ENCODE data around the gene FGD5.
A peak's percentile ranks its signal among the peaks of the same experiment; 100 is the strongest.

The FGD5 gene

GRCh38 chr3:14959359-14959943, 140.7 kb downstream of the FGD5 start:
- no peaks in the 10 kb centered on the region for H3K27me3 ChIP-seq (replicated peaks; ENCODE audit: control insufficient read depth, insufficient read depth, low read length, poor library complexity, severe bottlenecking)
- H3K9me3 ChIP-seq (ENCODE audit: control insufficient read depth, low read length), result no peaks in the 10 kb centered on the region
- no peaks in the 10 kb centered on the region for H3K4me1 ChIP-seq (ENCODE audit: control insufficient read depth, insufficient read depth, low read length, poor library complexity, severe bottlenecking)
- DNase-seq, result no peak
- peaks cover 5% of the 10 kb centered on the region for H3K36me3 ChIP-seq (ENCODE audit: control insufficient read depth, insufficient read depth, low read length)
- H3K4me3 ChIP-seq (ENCODE audit: insufficient read depth, low read depth, low read length, poor library complexity, severe bottlenecking), result peak overlapping the region; percentile 33
- peak overlapping the region; percentile 8 for H3K27ac ChIP-seq (ENCODE audit: insufficient read depth, low read length, poor library complexity, severe bottlenecking)

DNA sequence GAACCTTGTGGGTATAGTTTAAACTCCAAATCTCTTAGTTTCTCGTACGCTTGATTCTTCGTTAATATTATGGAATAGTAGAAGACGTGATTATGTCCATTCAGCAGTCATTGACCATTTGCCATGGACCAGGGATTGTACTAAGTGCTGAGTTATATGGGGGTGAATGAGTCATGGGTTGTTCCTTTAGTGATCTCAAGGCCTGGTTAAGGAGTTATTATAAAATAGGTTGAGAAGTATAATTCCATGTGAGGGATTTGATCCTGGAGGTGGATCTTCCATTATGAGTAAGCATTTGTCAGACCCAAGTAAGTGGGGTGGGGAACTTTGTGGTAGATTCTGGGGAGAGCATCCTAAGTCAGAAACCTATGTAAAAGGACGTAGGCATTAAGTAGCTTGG, 144.0 kb downstream of the FGD5 start:
- Histone ChIP-seq H3K4me1 (ENCODE audit: control insufficient read depth, insufficient read depth, low read length, poor library complexity, severe bottlenecking) (no peaks in the 10 kb centered on the region), H3K27me3 (replicated peaks; ENCODE audit: control insufficient read depth, insufficient read depth, low read length, poor library complexity, severe bottlenecking) (no peaks in the 10 kb centered on the region), H3K27ac (ENCODE audit: insufficient read depth, low read length, poor library complexity, severe bottlenecking) (no peak overlapping the region), H3K9me3 (ENCODE audit: control insufficient read depth, low read length) (no peaks in the 10 kb centered on the region), H3K4me3 (ENCODE audit: insufficient read depth, low read depth, low read length, poor library complexity, severe bottlenecking) (no peak overlapping the region), H3K36me3 (ENCODE audit: control insufficient read depth, insufficient read depth, low read length) (peaks cover 5% of the 10 kb centered on the region)
- DNase-seq, result no peak

GRCh38 chr3:14967285-14967684, 148.5 kb downstream of the FGD5 start:
- Histone ChIP-seq H3K4me1 (ENCODE audit: control insufficient read depth, insufficient read depth, low read length, poor library complexity, severe bottlenecking) (no peaks in the 10 kb centered on the region), H3K36me3 (ENCODE audit: control insufficient read depth, insufficient read depth, low read length) (peaks cover 6% of the 10 kb centered on the region), H3K9me3 (ENCODE audit: control insufficient read depth, low read length) (no peaks in the 10 kb centered on the region), H3K4me3 (ENCODE audit: insufficient read depth, low read depth, low read length, poor library complexity, severe bottlenecking) (no peak overlapping the region), H3K27ac (ENCODE audit: insufficient read depth, low read length, poor library complexity, severe bottlenecking) (no peak overlapping the region), H3K27me3 (replicated peaks; ENCODE audit: control insufficient read depth, insufficient read depth, low read length, poor library complexity, severe bottlenecking) (no peaks in the 10 kb centered on the region)
- DNase-seq, result no peak

- Histone ChIP-seq H3K4me3 (ENCODE audit: insufficient read depth, low read depth, low read length, poor library complexity, severe bottlenecking) (no peak overlapping the region), H3K4me1 (ENCODE audit: control insufficient read depth, insufficient read depth, low read length, poor library complexity, severe bottlenecking) (no peaks in the 10 kb centered on the region), H3K27ac (ENCODE audit: insufficient read depth, low read length, poor library complexity, severe bottlenecking) (no peak overlapping the region), H3K9me3 (ENCODE audit: control insufficient read depth, low read length) (no peaks in the 10 kb centered on the region), H3K36me3 (ENCODE audit: control insufficient read depth, insufficient read depth, low read length) (peaks cover 15% of the 10 kb centered on the region), H3K27me3 (replicated peaks; ENCODE audit: control insufficient read depth, insufficient read depth, low read length, poor library complexity, severe bottlenecking) (no peaks in the 10 kb centered on the region)
- DNase-seq, result no peak
Measured at GRCh38 chr3:14969671-14970070, 150.9 kb downstream of the FGD5 start.

DNA sequence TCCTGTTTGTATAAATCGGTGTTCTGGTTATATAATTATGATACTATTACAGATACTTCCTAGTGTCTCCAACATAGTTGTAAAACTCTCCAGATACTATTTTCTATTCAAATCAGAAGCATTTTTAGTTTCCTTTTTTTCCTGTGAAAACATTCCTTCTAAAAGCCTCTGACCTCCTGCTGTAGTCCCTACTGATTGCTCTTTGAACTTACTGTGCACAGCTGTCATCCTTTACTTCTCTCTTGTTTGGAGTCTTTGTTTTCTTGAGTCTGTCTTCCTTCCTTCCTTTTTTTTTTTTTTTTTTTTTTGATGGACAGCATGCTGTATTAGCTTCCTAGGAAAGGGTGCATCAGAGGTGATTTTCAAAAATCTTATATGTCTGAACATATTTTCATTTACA, 157.6 kb downstream of the FGD5 start:
- DNase-seq, result no peak
- H3K27me3 ChIP-seq (replicated peaks; ENCODE audit: control insufficient read depth, insufficient read depth, low read length, poor library complexity, severe bottlenecking), result no peaks in the 10 kb centered on the region
- H3K4me3 ChIP-seq (ENCODE audit: insufficient read depth, low read depth, low read length, poor library complexity, severe bottlenecking), result no peak overlapping the region
- H3K9me3 ChIP-seq (ENCODE audit: control insufficient read depth, low read length), result no peaks in the 10 kb centered on the region
- H3K36me3 ChIP-seq (ENCODE audit: control insufficient read depth, insufficient read depth, low read length), result peaks cover 18% of the 10 kb centered on the region
- no peaks in the 10 kb centered on the region for H3K4me1 ChIP-seq (ENCODE audit: control insufficient read depth, insufficient read depth, low read length, poor library complexity, severe bottlenecking)
- H3K27ac ChIP-seq (ENCODE audit: insufficient read depth, low read length, poor library complexity, severe bottlenecking), result no peak overlapping the region

- Histone ChIP-seq H3K9me3 (ENCODE audit: control insufficient read depth, low read length) (no peaks in the 10 kb centered on the region), H3K36me3 (ENCODE audit: control insufficient read depth, insufficient read depth, low read length) (peaks cover 3% of the 10 kb centered on the region)
- DNase-seq, result no peak
Measured at GRCh38 chr3:14980689-14981088, 161.9 kb downstream of the FGD5 start.

More at GRCh38 chr3:14980689-14981088, 161.9 kb downstream of the FGD5 start:
- Histone ChIP-seq H3K4me1 (ENCODE audit: control insufficient read depth, insufficient read depth, low read length, poor library complexity, severe bottlenecking) (no peaks in the 10 kb centered on the region), H3K4me3 (ENCODE audit: insufficient read depth, low read depth, low read length, poor library complexity, severe bottlenecking) (no peak overlapping the region), H3K27ac (ENCODE audit: insufficient read depth, low read length, poor library complexity, severe bottlenecking) (no peak overlapping the region), H3K27me3 (replicated peaks; ENCODE audit: control insufficient read depth, insufficient read depth, low read length, poor library complexity, severe bottlenecking) (no peaks in the 10 kb centered on the region)
